HG02642 (cell line): ENCODE measurements around the gene PSMG2.

ENCODE experiments used
- ATAC-seq: cut with Tn5 transposase; IDR thresholded peaks from one replicate; pipeline ENCODE4 v1.9.1; 2021; ENCODE audit warnings: mild to moderate bottlenecking; ENCODE audit not compliant: unreplicated experiment, poor library complexity

The PSMG2 gene

GRCh38 chr18:12702221-12703095 lies at the start of gene PSMG2, which contains the start of gene CEP76:
TSS of gene PSMG2 (plus strand) at chr18:12703042. CDS start at chr18:12703108, 66 bp downstream.
TSS of gene CEP76 (minus strand) at chr18:12702723. CDS start at chr18:12702548, 175 bp downstream.
- peak; percentile 85 for ATAC-seq

- ATAC-seq, result no peak
Observed at GRCh38 chr18:12654971-12655370, 47.9 kb upstream of the PSMG2 start.

GRCh38 chr18:12656605-12656937 lies 46.3 kb upstream of the PSMG2 start:
- no peak for ATAC-seq

GRCh38 chr18:12656938-12657683 lies 45.7 kb upstream of the PSMG2 start:
- ATAC-seq, result peak; percentile 52

- peak; percentile 77 for ATAC-seq
Observed at GRCh38 chr18:12657684-12658425, 45.0 kb upstream of the PSMG2 start, which contains the start of gene SPIRE1. TSS of gene SPIRE1 (minus strand) at chr18:12658107. CDS start at chr18:12657866, 241 bp downstream.

GRCh38 chr18:12658426-12659138 lies 44.3 kb upstream of the PSMG2 start:
- ATAC-seq, result peak; percentile 26

- no peak for ATAC-seq
Observed at GRCh38 chr18:12659904-12660605, 42.8 kb upstream of the PSMG2 start.

- ATAC-seq, result no peak
Observed at GRCh38 chr18:12668041-12668440, 34.8 kb upstream of the PSMG2 start.

GRCh38 chr18:12679183-12679786 lies 23.6 kb upstream of the PSMG2 start:
- no peak for ATAC-seq

GRCh38 chr18:12686100-12686499 lies 16.7 kb upstream of the PSMG2 start:
- ATAC-seq, result no peak

- ATAC-seq, result no peak
Observed at GRCh38 chr18:12689256-12689850, 13.5 kb upstream of the PSMG2 start.

GRCh38 chr18:12692206-12692605 lies 10.6 kb upstream of the PSMG2 start:
- ATAC-seq, result no peak

GRCh38 chr18:12694032-12694431 lies 8.8 kb upstream of the PSMG2 start:
- no peak for ATAC-seq

- ATAC-seq, result no peak
Observed at GRCh38 chr18:12699747-12700146, 3.1 kb upstream of the PSMG2 start.

GRCh38 chr18:12701161-12701560 lies 1.7 kb upstream of the PSMG2 start:
- ATAC-seq, result no peak

GRCh38 chr18:12703096-12703567 lies 290 bp downstream of the PSMG2 start:
- ATAC-seq, result no peak

GRCh38 chr18:12703664-12704063 lies 822 bp downstream of the PSMG2 start:
- ATAC-seq, result no peak

GRCh38 chr18:12711446-12711845 lies 8.6 kb downstream of the PSMG2 start:
- ATAC-seq, result no peak
